ENCODE measurements around the gene USP22.

Gene USP22

DNA sequence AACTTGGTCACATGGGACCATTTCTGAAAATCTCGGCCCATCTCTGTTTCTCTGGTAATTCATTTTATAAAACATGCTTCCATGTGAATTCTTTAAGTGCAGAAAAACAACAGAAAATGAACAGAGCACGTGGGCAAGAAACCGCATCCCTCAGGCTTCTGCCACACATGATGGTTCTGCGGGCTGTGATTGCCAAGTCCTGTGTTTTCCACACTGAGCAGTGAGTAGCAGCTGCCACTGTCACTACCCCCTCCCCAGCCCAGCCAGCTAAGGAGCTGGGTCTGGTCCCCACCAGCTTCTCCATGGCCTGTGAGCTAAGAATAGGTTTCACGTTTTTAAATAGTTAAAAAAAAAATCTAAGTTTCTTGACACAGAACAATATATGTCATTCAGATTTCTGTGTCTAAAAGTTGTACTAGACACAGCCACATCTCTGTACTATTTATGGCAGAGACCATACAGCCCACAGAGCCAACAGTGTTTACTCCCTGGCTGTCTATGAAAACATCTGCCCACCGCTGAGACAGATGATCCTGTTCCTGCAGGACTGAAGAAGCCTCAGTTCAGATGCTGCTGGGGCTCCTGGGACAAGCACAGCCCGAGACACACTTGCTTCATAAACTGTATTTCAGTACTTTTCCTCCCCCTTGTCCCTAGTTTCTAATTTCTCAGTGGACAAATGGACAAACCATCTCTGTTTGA is 41.5 kb downstream of the USP22 start:
- DNase-seq (ENCODE audit: low read depth in 1 of 2, low spot score in 1 of 2): no peak
- in situ Hi-C loops (cut with HindIII; ENCODE audit: low pct_unique_long_range_greater_than_20kb, low sequenced_read_pairs): no loop called here
- TF ChIP-seq JUND (IDR thresholded peaks at IDR 0.05; ENCODE audit: low read depth): no peak

DNA sequence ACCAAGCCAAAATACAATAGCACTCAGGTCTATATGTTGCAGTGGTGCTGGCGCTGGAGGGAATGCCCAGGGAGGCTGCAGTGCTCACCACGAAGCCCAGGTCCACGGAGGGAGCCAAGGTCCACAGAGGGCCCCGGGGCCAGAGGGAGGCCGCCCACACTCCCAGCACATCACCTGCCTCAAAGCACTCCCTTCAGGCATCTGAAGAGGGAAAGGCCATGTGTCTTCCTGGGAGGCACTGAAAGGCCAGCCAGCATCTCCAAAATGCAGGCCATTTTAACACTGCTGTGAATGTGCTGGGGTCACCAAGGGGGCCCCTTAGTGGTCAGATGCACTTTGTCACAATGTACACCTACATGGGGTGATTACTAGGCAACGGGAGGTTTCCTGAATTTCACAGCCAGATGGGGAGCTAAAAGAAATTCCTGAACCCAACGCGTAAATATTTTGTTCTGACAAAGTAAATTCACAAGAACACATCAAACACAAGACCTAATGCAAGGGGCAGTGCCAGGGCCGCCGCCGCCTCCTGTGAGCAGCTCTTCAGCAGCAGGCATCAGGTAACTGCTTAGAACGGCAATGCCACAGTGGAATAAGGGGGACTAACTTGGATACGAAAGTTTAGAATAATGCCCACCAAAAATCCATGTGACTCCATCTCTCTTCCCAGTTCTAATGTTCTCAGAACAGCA is 42.8 kb downstream of the USP22 start:
- no peak for TF ChIP-seq JUND (IDR thresholded peaks at IDR 0.05; ENCODE audit: low read depth)
- no peak for DNase-seq (ENCODE audit: low read depth in 1 of 2, low spot score in 1 of 2)
- in situ Hi-C loops (cut with HindIII; ENCODE audit: low pct_unique_long_range_greater_than_20kb, low sequenced_read_pairs): no loop called here

- no peak for TF ChIP-seq JUND (IDR thresholded peaks at IDR 0.05; ENCODE audit: low read depth)
- in situ Hi-C loops (cut with HindIII; ENCODE audit: low pct_unique_long_range_greater_than_20kb, low sequenced_read_pairs): no loop called here
- no peak for DNase-seq (ENCODE audit: low read depth in 1 of 2, low spot score in 1 of 2)
These were observed 43.7 kb downstream of the USP22 start for GRCh38 chr17:20999044-20999573.

- no peak for DNase-seq (ENCODE audit: low read depth in 1 of 2, low spot score in 1 of 2)
- in situ Hi-C loops (cut with HindIII; ENCODE audit: low pct_unique_long_range_greater_than_20kb, low sequenced_read_pairs): no loop called here
- TF ChIP-seq JUND (IDR thresholded peaks at IDR 0.05; ENCODE audit: low read depth): no peak
These were observed 44.2 kb downstream of the USP22 start for GRCh38 chr17:20998571-20999043.

- TF ChIP-seq JUND (IDR thresholded peaks at IDR 0.05; ENCODE audit: low read depth): no peak
- no peak for DNase-seq (ENCODE audit: low read depth in 1 of 2, low spot score in 1 of 2)
- in situ Hi-C loops (cut with HindIII; ENCODE audit: low pct_unique_long_range_greater_than_20kb, low sequenced_read_pairs): no loop called here
These were observed 44.9 kb downstream of the USP22 start for GRCh38 chr17:20997711-20998570.

- DNase-seq (ENCODE audit: low read depth in 1 of 2, low spot score in 1 of 2): no peak
- no peak for TF ChIP-seq JUND (IDR thresholded peaks at IDR 0.05; ENCODE audit: low read depth)
- in situ Hi-C loops (cut with HindIII; ENCODE audit: low pct_unique_long_range_greater_than_20kb, low sequenced_read_pairs): no loop called here
These were observed 45.8 kb downstream of the USP22 start for GRCh38 chr17:20996724-20997615.

DNA sequence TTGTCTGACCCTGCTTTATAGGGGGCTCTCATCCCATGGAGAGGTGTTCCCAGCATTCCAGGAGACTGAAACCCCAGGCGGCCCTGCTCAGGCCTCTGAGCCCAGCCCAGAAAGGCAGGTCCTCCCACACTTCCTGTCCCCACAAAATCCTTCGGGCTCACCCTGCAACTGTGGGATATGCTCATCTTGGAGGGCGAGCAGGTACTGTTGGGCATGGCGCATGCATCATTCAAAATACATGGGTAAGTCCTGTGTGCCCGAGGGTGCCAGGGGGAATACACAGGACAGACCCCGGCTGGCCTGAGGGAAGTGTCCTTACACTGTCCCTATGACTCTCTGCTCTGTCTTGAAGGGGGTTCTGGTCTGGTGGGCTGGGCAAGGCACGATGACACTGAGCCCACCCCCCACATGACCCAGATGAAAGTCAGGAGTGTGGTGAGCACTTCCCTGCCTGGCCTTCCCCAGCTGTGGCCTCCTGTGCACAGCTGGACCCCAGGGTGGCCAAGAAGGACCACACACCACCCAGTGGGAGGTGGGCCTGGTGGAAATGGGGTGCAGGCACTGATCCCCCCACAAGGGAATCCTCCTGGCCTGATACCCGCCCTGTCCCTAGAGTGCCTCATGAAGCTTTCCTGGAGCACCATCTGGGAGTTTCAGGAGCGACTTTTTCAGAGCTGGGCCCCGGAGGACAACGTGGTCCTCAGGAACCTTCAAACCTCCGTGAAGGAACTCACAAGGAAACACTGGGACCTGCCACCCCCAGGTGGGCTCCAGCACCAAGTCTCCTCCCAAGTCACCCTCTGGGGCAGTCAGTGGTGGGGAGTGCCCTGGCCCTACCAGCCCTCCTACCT is 46.7 kb downstream of the USP22 start:
- no peak for DNase-seq (ENCODE audit: low read depth in 1 of 2, low spot score in 1 of 2)
- in situ Hi-C loops (cut with HindIII; ENCODE audit: low pct_unique_long_range_greater_than_20kb, low sequenced_read_pairs): no loop called here
- no peak for TF ChIP-seq JUND (IDR thresholded peaks at IDR 0.05; ENCODE audit: low read depth)

GRCh38 chr17:20995164-20995872 is 47.5 kb downstream of the USP22 start:
- in situ Hi-C loops (cut with HindIII; ENCODE audit: low pct_unique_long_range_greater_than_20kb, low sequenced_read_pairs): no loop called here

DNA sequence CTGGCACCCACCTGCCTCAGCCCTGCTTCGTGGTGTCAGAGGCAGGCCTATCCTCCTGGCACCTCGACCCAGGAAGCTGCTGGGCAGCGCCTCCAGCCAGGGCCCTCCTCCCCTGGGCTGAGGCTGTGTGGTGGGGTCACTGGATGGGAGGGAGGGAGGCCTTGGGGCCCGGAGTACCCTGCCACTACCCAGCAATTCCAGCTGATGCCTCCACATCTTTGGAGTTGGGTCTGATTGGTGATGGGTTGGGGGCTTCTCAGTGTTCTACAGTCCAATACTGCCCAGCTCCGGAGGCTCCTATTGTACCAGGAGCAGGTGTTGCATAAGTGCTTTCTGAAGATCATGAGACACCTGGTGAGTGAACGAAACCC is 48.0 kb downstream of the USP22 start:
- in situ Hi-C loops (cut with HindIII; ENCODE audit: low pct_unique_long_range_greater_than_20kb, low sequenced_read_pairs): no loop called here
- no peak for DNase-seq (ENCODE audit: low read depth in 1 of 2, low spot score in 1 of 2)
- TF ChIP-seq JUND (IDR thresholded peaks at IDR 0.05; ENCODE audit: low read depth): no peak

More at GRCh38 chr17:20995164-20995872, 47.5 kb downstream of the USP22 start:
- DNase-seq (ENCODE audit: low read depth in 1 of 2, low spot score in 1 of 2): no peak
- no peak for TF ChIP-seq JUND (IDR thresholded peaks at IDR 0.05; ENCODE audit: low read depth)

Data from T47D (cell line).